Mesendoderm (in vitro differentiated cells): Measurements from ENCODE around the gene FAM156B.
"Not testable (repeated sequence)": the region's sequence is repeated elsewhere in the genome, so short reads cannot be mapped to it uniquely, and the experiment has no call there.

Source experiments
- DNase-seq: peaks from one replicate; pipeline ENCODE4 v3.0.0; 2013
- H2AK5ac ChIP-seq: 2 replicates; pipeline ENCODE4 v1.6.1; 2013; ENCODE audit warnings: low read length, inconsistent platforms
- H2BK120ac ChIP-seq: 2 replicates; pipeline ENCODE4 v1.6.1; 2013; ENCODE audit warnings: low read depth, mild to moderate bottlenecking, low read length, moderate library complexity, mixed read lengths
- H2BK15ac ChIP-seq: replicated peaks from 2 replicates; pipeline ENCODE4 v1.6.1; 2013; ENCODE audit warnings: low read depth, mild to moderate bottlenecking, moderate library complexity
- H2BK5ac ChIP-seq: 2 replicates; pipeline ENCODE4 v1.6.1; 2013; ENCODE audit warnings: low read length, inconsistent platforms
- H3K18ac ChIP-seq: 2 replicates; pipeline ENCODE4 v1.6.1; 2013; ENCODE audit warnings: mild to moderate bottlenecking, low read length, mixed read lengths
- H3K23ac ChIP-seq: one replicate; pipeline ENCODE4 v1.6.1; 2013; ENCODE audit warnings: low read length
- H3K27ac ChIP-seq: 2 replicates; pipeline ENCODE4 v1.5.1; 2013; ENCODE audit warnings: low read depth, mild to moderate bottlenecking, inconsistent platforms, low read length, moderate library complexity
- H3K27me3 ChIP-seq: 2 replicates; pipeline ENCODE4 v1.6.1; 2013; ENCODE audit warnings: low read length, control low read depth, mild to moderate bottlenecking, inconsistent platforms; ENCODE audit not compliant: insufficient read depth, poor library complexity
- H3K36me3 ChIP-seq: 2 replicates; pipeline ENCODE4 v1.6.1; 2013; ENCODE audit warnings: low read length, inconsistent platforms; ENCODE audit not compliant: control insufficient read depth, insufficient read depth
- H3K4ac ChIP-seq: one replicate; pipeline ENCODE4 v1.6.1; 2013; ENCODE audit warnings: low read depth, mild to moderate bottlenecking, low read length, moderate library complexity
- H3K4me1 ChIP-seq: 2 replicates; pipeline ENCODE4 v1.6.1; 2013; ENCODE audit warnings: low read depth, low read length, inconsistent platforms; ENCODE audit not compliant: control insufficient read depth
- H3K4me2 ChIP-seq: 2 replicates; pipeline ENCODE4 v1.6.1; 2013; ENCODE audit warnings: low read length
- H3K4me3 ChIP-seq: 2 replicates; pipeline ENCODE4 v1.5.1; 2013; ENCODE audit warnings: mild to moderate bottlenecking, low read length
- H3K56ac ChIP-seq: one replicate; pipeline ENCODE4 v1.6.1; 2013; ENCODE audit warnings: low read length
- H3K79me1 ChIP-seq: 2 replicates; pipeline ENCODE4 v1.6.1; 2013; ENCODE audit warnings: low read length, inconsistent platforms
- H3K79me2 ChIP-seq: 2 replicates; pipeline ENCODE4 v1.6.1; 2013; ENCODE audit warnings: mild to moderate bottlenecking, low read length; ENCODE audit not compliant: control insufficient read depth, insufficient read depth
- H3K9ac ChIP-seq: 2 replicates; pipeline ENCODE4 v1.6.1; 2013; ENCODE audit warnings: low read length, inconsistent platforms
- H4K5ac ChIP-seq: one replicate; pipeline ENCODE4 v1.6.1; 2013; ENCODE audit warnings: low read length
- H4K8ac ChIP-seq: one replicate; pipeline ENCODE4 v1.6.1; 2013; ENCODE audit warnings: low read depth, mild to moderate bottlenecking, control low read depth, low read length, moderate library complexity
- WGBS: extraction: QIAGEN DNeasy Blood & Tissue Kit; methylation state at CpG from one replicate; pipeline ENCODE4 v1.1.7; 2013; ENCODE audit warnings: low lambda C conversion rate, missing lambda C conversion rate; ENCODE audit not compliant: insufficient coverage; ENCODE audit errors: extremely low coverage; 5-methylcytosine and 5-hydroxymethylcytosine counted together

Gene FAM156B

GRCh38 chrX:52909313-52909969, 12.3 kb downstream of the FAM156B start:
- not testable (repeated sequence) for H3K79me1 ChIP-seq, H3K4me1 ChIP-seq, H3K4ac ChIP-seq, H2BK5ac ChIP-seq, H3K56ac ChIP-seq, H3K79me2 ChIP-seq, H2BK120ac ChIP-seq, H3K4me3 ChIP-seq, H3K9ac ChIP-seq, H4K5ac ChIP-seq, H3K36me3 ChIP-seq, DNase-seq, H3K18ac ChIP-seq, H3K23ac ChIP-seq, H2AK5ac ChIP-seq, H3K27ac ChIP-seq, H3K27me3 ChIP-seq, H2BK15ac ChIP-seq, H4K8ac ChIP-seq, H3K4me2 ChIP-seq
- WGBS = no CpG with 5 or more reads among the region's 12 CpGs

- H3K4me2 ChIP-seq, H3K27me3 ChIP-seq, H2AK5ac ChIP-seq, H2BK120ac ChIP-seq, H3K4ac ChIP-seq, H3K4me3 ChIP-seq, H3K36me3 ChIP-seq, H2BK15ac ChIP-seq, H2BK5ac ChIP-seq, H3K18ac ChIP-seq, H3K27ac ChIP-seq, H4K5ac ChIP-seq, H3K4me1 ChIP-seq, H3K23ac ChIP-seq, H4K8ac ChIP-seq, H3K79me2 ChIP-seq, H3K9ac ChIP-seq, H3K56ac ChIP-seq, DNase-seq, H3K79me1 ChIP-seq: not testable (repeated sequence)
- WGBS = no CpG with 5 or more reads among the region's 9 CpGs
Observed at GRCh38 chrX:52913681-52914080, 16.6 kb downstream of the FAM156B start.

- H3K4me3 ChIP-seq, H3K36me3 ChIP-seq, H4K5ac ChIP-seq, H2BK5ac ChIP-seq, H3K4me2 ChIP-seq, H3K9ac ChIP-seq, H4K8ac ChIP-seq, H2AK5ac ChIP-seq, H3K18ac ChIP-seq, H3K23ac ChIP-seq, H3K4me1 ChIP-seq, H3K27me3 ChIP-seq, H3K56ac ChIP-seq, H3K79me1 ChIP-seq, H3K27ac ChIP-seq, H2BK120ac ChIP-seq, H3K4ac ChIP-seq, DNase-seq, H3K79me2 ChIP-seq, H2BK15ac ChIP-seq: not testable (repeated sequence)
- WGBS = no CpG with 5 or more reads among the region's 3 CpGs
Observed at GRCh38 chrX:52914704-52915103, 17.6 kb downstream of the FAM156B start.

GRCh38 chrX:52923781-52924241, 26.7 kb downstream of the FAM156B start:
- no CpG with 5 or more reads among the region's 4 CpGs for WGBS

DNA sequence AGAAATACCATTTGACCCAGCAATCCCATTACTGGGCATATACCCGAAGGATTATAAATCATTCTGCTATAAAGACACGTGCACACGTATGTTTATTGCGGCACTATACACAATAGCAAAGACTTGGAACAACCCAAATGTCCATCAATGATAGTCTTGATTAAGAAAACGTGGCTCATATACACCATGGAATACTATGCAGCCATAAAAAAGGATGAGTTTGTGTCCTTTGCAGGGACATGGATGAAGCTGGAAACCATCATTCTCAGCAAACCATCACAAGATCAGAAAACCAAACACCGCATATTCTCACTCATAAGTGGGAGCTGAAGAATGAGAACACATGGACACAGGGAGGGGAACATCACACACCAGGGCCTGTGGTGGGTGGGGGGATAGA, 33.1 kb downstream of the FAM156B start:
- not testable (repeated sequence) for H2AK5ac ChIP-seq, H3K56ac ChIP-seq, H3K27me3 ChIP-seq, H3K4me1 ChIP-seq, DNase-seq, H3K9ac ChIP-seq, H3K36me3 ChIP-seq, H4K5ac ChIP-seq, H3K4ac ChIP-seq, H3K79me2 ChIP-seq, H3K27ac ChIP-seq, H3K18ac ChIP-seq, H2BK15ac ChIP-seq, H3K4me2 ChIP-seq, H4K8ac ChIP-seq, H3K4me3 ChIP-seq, H2BK120ac ChIP-seq, H3K23ac ChIP-seq, H3K79me1 ChIP-seq, H2BK5ac ChIP-seq
- no CpG with 5 or more reads among the region's 6 CpGs for WGBS

More at GRCh38 chrX:52923781-52924241, 26.7 kb downstream of the FAM156B start:
- no peak overlapping the region for H3K9ac ChIP-seq
- no peaks in the 10 kb centered on the region for H3K4me1 ChIP-seq
- H2BK15ac ChIP-seq = no peak overlapping the region
- no peak overlapping the region for H3K18ac ChIP-seq
- no peak overlapping the region for H2BK120ac ChIP-seq
- H3K79me2 ChIP-seq = no peaks in the 10 kb centered on the region
- no peak overlapping the region for H3K4me3 ChIP-seq
- no peak overlapping the region for H2BK5ac ChIP-seq
- no peak overlapping the region for H4K5ac ChIP-seq
- no peak overlapping the region for H3K27ac ChIP-seq
- H3K56ac ChIP-seq = no peak overlapping the region
- no peaks in the 10 kb centered on the region for H3K36me3 ChIP-seq
- H4K8ac ChIP-seq = no peak overlapping the region
- no peak overlapping the region for H3K23ac ChIP-seq
- H3K79me1 ChIP-seq = no peaks in the 10 kb centered on the region
- no peak overlapping the region for H3K4ac ChIP-seq
- no peak for DNase-seq
- no peak overlapping the region for H3K4me2 ChIP-seq
- no peak overlapping the region for H2AK5ac ChIP-seq
- H3K27me3 ChIP-seq = no peaks in the 10 kb centered on the region

GRCh38 chrX:52933213-52933612, 36.1 kb downstream of the FAM156B start:
- Histone ChIP-seq H3K9ac (no peak overlapping the region), H2BK15ac (no peak overlapping the region), H4K5ac (no peak overlapping the region), H3K79me1 (no peaks in the 10 kb centered on the region), H2BK5ac (no peak overlapping the region), H3K4me1 (no peaks in the 10 kb centered on the region), H3K4ac (no peak overlapping the region), H3K4me3 (no peak overlapping the region), H3K27me3 (no peaks in the 10 kb centered on the region), H3K23ac (no peak overlapping the region), H3K18ac (no peak overlapping the region), H3K36me3 (no peaks in the 10 kb centered on the region), H3K56ac (no peak overlapping the region), H3K4me2 (no peak overlapping the region), H3K79me2 (no peaks in the 10 kb centered on the region), H2AK5ac (no peak overlapping the region), H2BK120ac (no peak overlapping the region), H3K27ac (no peak overlapping the region), H4K8ac (no peak overlapping the region)
- no peak for DNase-seq
- WGBS = no CpG with 5 or more reads among the region's 2 CpGs
